ENCODE data around the gene MICU2. TPM values are rescaled to one million over a fixed set of nuclear protein-coding genes. Genes with fewer than 3 reads are reported as not detected.

MICU2 gene
- total and polyA plus RNA-seq, 2 of the 13 experiments (the other 11 are each of a cell fraction or from before 2014, with no cell fraction given) = 31.7 to 42.4 TPM

- TF ChIP-seq ZKSCAN1 (IDR thresholded peaks at IDR 0.05; ENCODE audit: low read length) = peak; percentile 95
- no peak for TF ChIP-seq ZBTB42 (CRISPR knock-in tag; IDR thresholded peaks at IDR 0.05)
- TF ChIP-seq MEIS1 (CRISPR knock-in tag; IDR thresholded peaks at IDR 0.05; ENCODE audit: borderline replicate concordance) = no peak
- TF ChIP-seq ZNF335 (CRISPR knock-in tag; IDR thresholded peaks at IDR 0.05) = no peak
- no peak for TF ChIP-seq ZNF484 (CRISPR knock-in tag; IDR thresholded peaks at IDR 0.05; ENCODE audit: borderline replicate concordance, low read depth)
- TF ChIP-seq ZNF678 (CRISPR knock-in tag; IDR thresholded peaks at IDR 0.05) = no peak
- TF ChIP-seq NFIB (CRISPR knock-in tag; IDR thresholded peaks at IDR 0.05; ENCODE audit: borderline replicate concordance) = no peak
- no peak for TF ChIP-seq GATAD2A (CRISPR knock-in tag; IDR thresholded peaks at IDR 0.05)
- TF ChIP-seq, protein P1, sequence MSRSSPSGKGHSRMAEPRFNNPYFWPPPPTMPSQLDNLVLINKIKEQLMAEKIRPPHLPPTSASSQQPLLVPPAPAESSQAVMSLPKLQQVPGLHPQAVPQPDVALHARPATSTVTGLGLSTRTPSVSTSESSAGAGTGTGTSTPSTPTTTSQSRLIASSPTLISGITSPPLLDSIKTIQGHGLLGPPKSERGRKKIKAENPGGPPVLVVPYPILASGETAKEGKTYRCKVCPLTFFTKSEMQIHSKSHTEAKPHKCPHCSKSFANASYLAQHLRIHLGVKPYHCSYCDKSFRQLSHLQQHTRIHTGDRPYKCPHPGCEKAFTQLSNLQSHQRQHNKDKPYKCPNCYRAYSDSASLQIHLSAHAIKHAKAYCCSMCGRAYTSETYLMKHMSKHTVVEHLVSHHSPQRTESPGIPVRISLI (CRISPR knock-in tag; IDR thresholded peaks at IDR 0.05; ENCODE audit: borderline replicate concordance) = no peak
- no peak for TF ChIP-seq KDM3A (CRISPR knock-in tag; IDR thresholded peaks at IDR 0.05; ENCODE audit: low read depth)
- TF ChIP-seq FOXA1 (IDR thresholded peaks at IDR 0.05) = no peak
- TF ChIP-seq FOXA1 (CRISPR knock-in tag; IDR thresholded peaks at IDR 0.05) = no peak
- TF ChIP-seq HNRNPLL (IDR thresholded peaks at IDR 0.05; ENCODE audit: low read depth, low read length, poor library complexity, severe bottlenecking) = peak; percentile 55
- TF ChIP-seq ZNF878 (CRISPR knock-in tag; IDR thresholded peaks at IDR 0.05) = no peak
- TF ChIP-seq HOXA5 (CRISPR knock-in tag; IDR thresholded peaks at IDR 0.05) = no peak; the same call in 1 of the 2 replicates
- no peak for TF ChIP-seq ZNF674 (CRISPR knock-in tag; IDR thresholded peaks at IDR 0.05; ENCODE audit: low read depth)
- no peak for TF ChIP-seq MBNL3 (CRISPR knock-in tag; conservative IDR thresholded peaks at IDR 0.05)
- TF ChIP-seq EZH2 (conservative IDR thresholded peaks at IDR 0.05; ENCODE audit: low read depth, low read length) = no peak
- TF ChIP-seq, protein P2, sequence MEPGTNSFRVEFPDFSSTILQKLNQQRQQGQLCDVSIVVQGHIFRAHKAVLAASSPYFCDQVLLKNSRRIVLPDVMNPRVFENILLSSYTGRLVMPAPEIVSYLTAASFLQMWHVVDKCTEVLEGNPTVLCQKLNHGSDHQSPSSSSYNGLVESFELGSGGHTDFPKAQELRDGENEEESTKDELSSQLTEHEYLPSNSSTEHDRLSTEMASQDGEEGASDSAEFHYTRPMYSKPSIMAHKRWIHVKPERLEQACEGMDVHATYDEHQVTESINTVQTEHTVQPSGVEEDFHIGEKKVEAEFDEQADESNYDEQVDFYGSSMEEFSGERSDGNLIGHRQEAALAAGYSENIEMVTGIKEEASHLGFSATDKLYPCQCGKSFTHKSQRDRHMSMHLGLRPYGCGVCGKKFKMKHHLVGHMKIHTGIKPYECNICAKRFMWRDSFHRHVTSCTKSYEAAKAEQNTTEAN (CRISPR knock-in tag; conservative IDR thresholded peaks at IDR 0.05) = no peak
- TF ChIP-seq SIN3B (IDR thresholded peaks at IDR 0.05; ENCODE audit: low read length) = no peak
- no peak for TF ChIP-seq ZSCAN12 (CRISPR knock-in tag; IDR thresholded peaks at IDR 0.05)
- no peak; the same call in 1 of the 2 replicates for TF ChIP-seq BORCS8-MEF2B (CRISPR knock-in tag; IDR thresholded peaks at IDR 0.05)
- no peak for TF ChIP-seq ZNF569 (CRISPR knock-in tag; IDR thresholded peaks at IDR 0.05; ENCODE audit: borderline replicate concordance)
- TF ChIP-seq, protein P3, sequence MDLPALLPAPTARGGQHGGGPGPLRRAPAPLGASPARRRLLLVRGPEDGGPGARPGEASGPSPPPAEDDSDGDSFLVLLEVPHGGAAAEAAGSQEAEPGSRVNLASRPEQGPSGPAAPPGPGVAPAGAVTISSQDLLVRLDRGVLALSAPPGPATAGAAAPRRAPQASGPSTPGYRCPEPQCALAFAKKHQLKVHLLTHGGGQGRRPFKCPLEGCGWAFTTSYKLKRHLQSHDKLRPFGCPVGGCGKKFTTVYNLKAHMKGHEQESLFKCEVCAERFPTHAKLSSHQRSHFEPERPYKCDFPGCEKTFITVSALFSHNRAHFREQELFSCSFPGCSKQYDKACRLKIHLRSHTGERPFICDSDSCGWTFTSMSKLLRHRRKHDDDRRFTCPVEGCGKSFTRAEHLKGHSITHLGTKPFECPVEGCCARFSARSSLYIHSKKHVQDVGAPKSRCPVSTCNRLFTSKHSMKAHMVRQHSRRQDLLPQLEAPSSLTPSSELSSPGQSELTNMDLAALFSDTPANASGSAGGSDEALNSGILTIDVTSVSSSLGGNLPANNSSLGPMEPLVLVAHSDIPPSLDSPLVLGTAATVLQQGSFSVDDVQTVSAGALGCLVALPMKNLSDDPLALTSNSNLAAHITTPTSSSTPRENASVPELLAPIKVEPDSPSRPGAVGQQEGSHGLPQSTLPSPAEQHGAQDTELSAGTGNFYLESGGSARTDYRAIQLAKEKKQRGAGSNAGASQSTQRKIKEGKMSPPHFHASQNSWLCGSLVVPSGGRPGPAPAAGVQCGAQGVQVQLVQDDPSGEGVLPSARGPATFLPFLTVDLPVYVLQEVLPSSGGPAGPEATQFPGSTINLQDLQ (CRISPR knock-in tag; IDR thresholded peaks at IDR 0.05) = no peak
- no peak for TF ChIP-seq ZNF24 (IDR thresholded peaks at IDR 0.05)
- no peak for TF ChIP-seq HMG20A (CRISPR knock-in tag; IDR thresholded peaks at IDR 0.05; ENCODE audit: borderline replicate concordance)
- no peak for TF ChIP-seq STAT5B (CRISPR knock-in tag; IDR thresholded peaks at IDR 0.05)
Measured at GRCh38 chr13:21458813-21459701, 144.9 kb downstream of the MICU2 start, which contains the start of gene ZDHHC20 (continued).

All from HepG2 (cell line).